HL-60 (cell line): ENCODE results near the gene OR51F2.

ENCODE experiments used
- GABPA ChIP-seq: IDR thresholded peaks from 2 replicates; pipeline ENCODE4 v1.6.1; 2012; ENCODE audit warnings: low read depth
- POLR2AphosphoS5 ChIP-seq: IDR thresholded peaks from 2 replicates; pipeline ENCODE4 v1.6.1; 2012; ENCODE audit warnings: low read depth
- TF ChIP-seq, protein P1 (sequence below): IDR thresholded peaks from one replicate; pipeline ENCODE4 v1.5.1; 2011; ENCODE audit warnings: low read length, control low read depth, inconsistent platforms; ENCODE audit not compliant: insufficient read depth
- TF ChIP-seq, protein P2 (sequence below): IDR thresholded peaks from 2 replicates; pipeline ENCODE4 v1.6.1; 2012; ENCODE audit warnings: low read depth; ENCODE audit not compliant: insufficient replicate concordance

DNA sequence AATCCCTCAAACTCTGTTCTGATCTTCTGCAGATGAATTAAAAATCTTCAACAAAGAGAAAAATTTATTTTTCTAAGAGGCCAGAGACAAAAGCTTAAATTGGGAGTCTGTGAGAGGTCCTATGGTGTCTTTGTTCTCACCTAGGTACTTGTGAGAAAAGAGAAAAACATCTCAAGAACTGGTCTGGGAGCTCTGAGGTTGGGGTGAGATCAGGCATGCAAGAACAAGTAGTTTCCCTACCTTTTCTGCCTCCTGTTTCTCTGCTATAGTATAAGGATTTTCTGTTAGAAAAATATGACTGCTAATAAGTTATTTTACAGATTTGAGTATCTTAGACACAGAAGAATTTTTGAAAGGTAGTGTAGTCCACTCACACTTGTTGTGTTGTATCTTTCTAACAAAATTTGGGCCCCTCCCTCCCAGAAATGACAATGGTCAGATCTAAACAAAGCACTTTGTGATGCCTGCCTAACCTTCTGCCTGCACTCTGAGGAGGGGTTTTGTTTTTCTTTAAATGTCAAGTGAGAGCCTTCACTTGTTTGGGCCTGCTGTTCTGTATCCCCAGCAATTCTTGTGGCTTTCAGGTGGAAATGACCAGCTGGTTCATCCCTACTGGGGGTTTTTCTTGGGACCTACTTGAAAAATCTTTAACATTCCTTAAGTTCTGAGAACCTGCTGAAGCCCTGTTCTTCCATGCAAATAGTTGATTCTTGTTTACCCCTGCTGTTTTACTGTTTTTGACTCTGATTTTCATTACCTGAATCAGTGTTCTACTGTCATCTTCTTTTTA lies 41.5 kb downstream of the OR51F2 start:
- TF ChIP-seq, protein P1, sequence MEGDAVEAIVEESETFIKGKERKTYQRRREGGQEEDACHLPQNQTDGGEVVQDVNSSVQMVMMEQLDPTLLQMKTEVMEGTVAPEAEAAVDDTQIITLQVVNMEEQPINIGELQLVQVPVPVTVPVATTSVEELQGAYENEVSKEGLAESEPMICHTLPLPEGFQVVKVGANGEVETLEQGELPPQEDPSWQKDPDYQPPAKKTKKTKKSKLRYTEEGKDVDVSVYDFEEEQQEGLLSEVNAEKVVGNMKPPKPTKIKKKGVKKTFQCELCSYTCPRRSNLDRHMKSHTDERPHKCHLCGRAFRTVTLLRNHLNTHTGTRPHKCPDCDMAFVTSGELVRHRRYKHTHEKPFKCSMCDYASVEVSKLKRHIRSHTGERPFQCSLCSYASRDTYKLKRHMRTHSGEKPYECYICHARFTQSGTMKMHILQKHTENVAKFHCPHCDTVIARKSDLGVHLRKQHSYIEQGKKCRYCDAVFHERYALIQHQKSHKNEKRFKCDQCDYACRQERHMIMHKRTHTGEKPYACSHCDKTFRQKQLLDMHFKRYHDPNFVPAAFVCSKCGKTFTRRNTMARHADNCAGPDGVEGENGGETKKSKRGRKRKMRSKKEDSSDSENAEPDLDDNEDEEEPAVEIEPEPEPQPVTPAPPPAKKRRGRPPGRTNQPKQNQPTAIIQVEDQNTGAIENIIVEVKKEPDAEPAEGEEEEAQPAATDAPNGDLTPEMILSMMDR, result no peak
- no peak for TF ChIP-seq GABPA
- no peak for TF ChIP-seq POLR2AphosphoS5
- TF ChIP-seq, protein P2, sequence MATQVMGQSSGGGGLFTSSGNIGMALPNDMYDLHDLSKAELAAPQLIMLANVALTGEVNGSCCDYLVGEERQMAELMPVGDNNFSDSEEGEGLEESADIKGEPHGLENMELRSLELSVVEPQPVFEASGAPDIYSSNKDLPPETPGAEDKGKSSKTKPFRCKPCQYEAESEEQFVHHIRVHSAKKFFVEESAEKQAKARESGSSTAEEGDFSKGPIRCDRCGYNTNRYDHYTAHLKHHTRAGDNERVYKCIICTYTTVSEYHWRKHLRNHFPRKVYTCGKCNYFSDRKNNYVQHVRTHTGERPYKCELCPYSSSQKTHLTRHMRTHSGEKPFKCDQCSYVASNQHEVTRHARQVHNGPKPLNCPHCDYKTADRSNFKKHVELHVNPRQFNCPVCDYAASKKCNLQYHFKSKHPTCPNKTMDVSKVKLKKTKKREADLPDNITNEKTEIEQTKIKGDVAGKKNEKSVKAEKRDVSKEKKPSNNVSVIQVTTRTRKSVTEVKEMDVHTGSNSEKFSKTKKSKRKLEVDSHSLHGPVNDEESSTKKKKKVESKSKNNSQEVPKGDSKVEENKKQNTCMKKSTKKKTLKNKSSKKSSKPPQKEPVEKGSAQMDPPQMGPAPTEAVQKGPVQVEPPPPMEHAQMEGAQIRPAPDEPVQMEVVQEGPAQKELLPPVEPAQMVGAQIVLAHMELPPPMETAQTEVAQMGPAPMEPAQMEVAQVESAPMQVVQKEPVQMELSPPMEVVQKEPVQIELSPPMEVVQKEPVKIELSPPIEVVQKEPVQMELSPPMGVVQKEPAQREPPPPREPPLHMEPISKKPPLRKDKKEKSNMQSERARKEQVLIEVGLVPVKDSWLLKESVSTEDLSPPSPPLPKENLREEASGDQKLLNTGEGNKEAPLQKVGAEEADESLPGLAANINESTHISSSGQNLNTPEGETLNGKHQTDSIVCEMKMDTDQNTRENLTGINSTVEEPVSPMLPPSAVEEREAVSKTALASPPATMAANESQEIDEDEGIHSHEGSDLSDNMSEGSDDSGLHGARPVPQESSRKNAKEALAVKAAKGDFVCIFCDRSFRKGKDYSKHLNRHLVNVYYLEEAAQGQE, result no peak
